Measurements from ENCODE around the gene TRPM3. TPM values are rescaled to one million over a fixed set of nuclear protein-coding genes. Genes with fewer than 3 reads are reported as not detected.

The TRPM3 gene
- total and polyA plus RNA-seq, 2 of the 8 experiments (the other 6 are each of a cell fraction or from before 2014, with no cell fraction given), result 2.4 to 10.9 TPM

- TF ChIP-seq RNF2 (IDR thresholded peaks at IDR 0.05; ENCODE audit: borderline replicate concordance, low read depth, low read length, missing control alignments, poor library complexity, severe bottlenecking) (no peak), RAD21 (IDR thresholded peaks at IDR 0.05 in 1 of 2, conservative IDR thresholded peaks at IDR 0.05 in 1 of 2; ENCODE audit: low read depth in 2 of 2, low read length in 2 of 2) (no peak), ZNF274 (IDR thresholded peaks at IDR 0.05; ENCODE audit: borderline replicate concordance, extremely low read depth, low read length) (no peak), TAF7 (optimal IDR thresholded peaks at IDR 0.05; ENCODE audit: borderline replicate concordance, low read depth, low read length) (no peak)
Observed at GRCh38 chr9:71096421-71097108, 24.9 kb downstream of the TRPM3 start (continued).

Data from H1 (cell line).